IMR-90 (cell line): Measurements from ENCODE around the gene CABP1. TPM values are rescaled to one million over a fixed set of nuclear protein-coding genes. Genes with fewer than 3 reads are reported as not detected.

Experiments
- ATAC-seq: fragments of 200-7000 bp; cut with Tn5 transposase; 2 replicates; pipeline ENCODE4 v1.9.1; 2020; ENCODE audit warnings: low read depth, mild to moderate bottlenecking, moderate library complexity
- BruUV-seq: library from RNA; stranded (reverse); fragments of 400-500 nt; replicated peaks from 2 replicates; lab custom pipeline; 2021; lab: Mats Ljungman, UMichigan
- CTCF ChIA-PET: fragments of 300-600 bp; formaldehyde crosslinking; extraction: SDS; loops from one replicate; lab custom pipeline; 2021; ENCODE audit warnings: antibody characterized with exemption; lab: Yijun Ruan, JAX
- POLR2A ChIA-PET: fragments of 300-600 bp; sonication (Branson Sonifier 250); formaldehyde crosslinking; loops from one replicate; lab custom pipeline; 2022; ENCODE audit warnings: antibody characterized with exemption; ENCODE audit not compliant: unreplicated experiment; lab: Charles Lee
- DNase-seq: peaks from one replicate; pipeline ENCODE4 v3.0.0; 2013
- H2AFZ ChIP-seq: replicated peaks from 2 replicates; pipeline ENCODE3; 2013; ENCODE audit warnings: low read length, mild to moderate bottlenecking; ENCODE audit not compliant: poor library complexity
- H2AK5ac ChIP-seq: 2 replicates; pipeline ENCODE4 v1.6.1; 2013; ENCODE audit warnings: low read depth, low read length, inconsistent platforms
- H2AK9ac ChIP-seq: replicated peaks from 2 replicates; pipeline ENCODE3; 2013; ENCODE audit warnings: mild to moderate bottlenecking, low read depth, low read length, moderate library complexity; ENCODE audit not compliant: poor library complexity
- H2BK120ac ChIP-seq: 2 replicates; pipeline ENCODE4 v1.6.1; 2013; ENCODE audit warnings: low read depth, low read length, inconsistent platforms
- H2BK15ac ChIP-seq: 3 replicates; pipeline ENCODE4 v1.6.1; 2013; ENCODE audit warnings: low read depth, low read length, inconsistent platforms
- H2BK20ac ChIP-seq: 2 replicates; pipeline ENCODE4 v1.6.1; 2013; ENCODE audit warnings: low read depth, mild to moderate bottlenecking, inconsistent platforms, low read length, moderate library complexity
- H2BK5ac ChIP-seq: 2 replicates; pipeline ENCODE4 v1.6.1; 2013; ENCODE audit warnings: mild to moderate bottlenecking, low read depth, low read length, inconsistent platforms; ENCODE audit not compliant: poor library complexity, severe bottlenecking
- H3K14ac ChIP-seq: replicated peaks from 2 replicates; pipeline ENCODE4 v1.6.1; 2013; ENCODE audit warnings: low read depth, low read length, inconsistent platforms
- H3K18ac ChIP-seq: 2 replicates; pipeline ENCODE4 v1.6.1; 2013; ENCODE audit warnings: low read depth, low read length, control low read depth
- H3K23ac ChIP-seq: 2 replicates; pipeline ENCODE4 v1.6.1; 2013; ENCODE audit warnings: low read depth, low read length, inconsistent platforms
- H3K27ac ChIP-seq: 2 replicates; pipeline ENCODE4 v1.5.1; 2013; ENCODE audit warnings: mild to moderate bottlenecking, control low read depth, low read length; ENCODE audit not compliant: insufficient read depth
- H3K27me3 ChIP-seq: 2 replicates; pipeline ENCODE4 v1.6.1; 2013; ENCODE audit warnings: low read length; ENCODE audit not compliant: control insufficient read depth, insufficient read depth
- H3K36me3 ChIP-seq: 2 replicates; pipeline ENCODE4 v1.6.1; 2013; ENCODE audit warnings: low read length, mixed read lengths; ENCODE audit not compliant: control insufficient read depth, insufficient read depth
- H3K4ac ChIP-seq: 2 replicates; pipeline ENCODE4 v1.6.1; 2013; ENCODE audit warnings: low read depth, low read length, inconsistent platforms
- H3K4me1 ChIP-seq: 2 replicates; pipeline ENCODE4 v1.6.1; 2013; ENCODE audit warnings: low read length, mixed read lengths; ENCODE audit not compliant: control insufficient read depth, insufficient read depth
- H3K4me2 ChIP-seq: 2 replicates; pipeline ENCODE4 v1.6.1; 2013; ENCODE audit warnings: low read depth, mild to moderate bottlenecking, control low read depth, low read length, moderate library complexity
- H3K4me3 ChIP-seq: 2 replicates; pipeline ENCODE4 v1.5.1; 2013; ENCODE audit warnings: low read depth, mild to moderate bottlenecking, control low read depth, low read length, moderate library complexity; ENCODE audit not compliant: insufficient read depth
- H3K56ac ChIP-seq: 2 replicates; pipeline ENCODE4 v1.6.1; 2013; ENCODE audit warnings: low read length, inconsistent platforms; ENCODE audit not compliant: insufficient read depth; ENCODE audit errors: extremely low read depth
- H3K79me1 ChIP-seq, 2 experiments: 2 replicates each; pipeline ENCODE4 v1.6.1; 2013; ENCODE audit warnings: low read length in 2 of 2, inconsistent platforms in 1 of 2, low read depth in 1 of 2
- H3K9ac ChIP-seq: 2 replicates; pipeline ENCODE4 v1.6.1; 2013; ENCODE audit warnings: low read depth, low read length, control low read depth
- H3K9me1 ChIP-seq: 2 replicates; pipeline ENCODE4 v1.6.1; 2013; ENCODE audit warnings: low read length, inconsistent platforms; ENCODE audit not compliant: insufficient read depth
- H3K9me3 ChIP-seq: 2 replicates; pipeline ENCODE4 v1.6.1; 2013; ENCODE audit warnings: low read length; ENCODE audit not compliant: control insufficient read depth, insufficient read depth
- H4K20me1 ChIP-seq: 2 replicates; pipeline ENCODE4 v1.6.1; 2013; ENCODE audit warnings: low read length, inconsistent platforms; ENCODE audit not compliant: insufficient read depth
- H4K5ac ChIP-seq: 2 replicates; pipeline ENCODE4 v1.6.1; 2013; ENCODE audit warnings: mild to moderate bottlenecking, low read depth, low read length, control low read depth
- H4K8ac ChIP-seq, 2 experiments: 2 replicates each; pipeline ENCODE4 v1.6.1; 2013; ENCODE audit warnings: low read depth in 2 of 2, low read length in 2 of 2, control low read depth in 1 of 2, inconsistent platforms in 1 of 2
- H4K91ac ChIP-seq: 2 replicates; pipeline ENCODE4 v1.6.1; 2013; ENCODE audit warnings: low read depth, low read length, inconsistent platforms; ENCODE audit not compliant: insufficient read depth
- FOS ChIP-seq: fragments of 150-350 bp; IDR thresholded peaks from 2 replicates; pipeline ENCODE4 v1.6.1; 2016; ENCODE audit warnings: low read depth, low read length
- RAD21 ChIP-seq: IDR thresholded peaks from 2 replicates; pipeline ENCODE4 v1.6.1; 2012; ENCODE audit warnings: low read length, improper control_type of control experiment
- WGBS, 2 experiments: methylation state at CpG; one replicate each; pipeline versions ENCODE4 v1.1.5 to v1.1.7; 2013; ENCODE audit warnings: missing lambda C conversion rate in 2 of 2; ENCODE audit not compliant: insufficient read length in 1 of 2; ENCODE audit errors: extremely low coverage in 2 of 2; 5-methylcytosine and 5-hydroxymethylcytosine counted together
- dilution Hi-C: fragments of 300-500 bp; cut with HindIII; formaldehyde crosslinking; loops from one replicate; pipeline ENCODE4 v1.14.3; 2018; ENCODE audit warnings: low sequenced_read_pairs; ENCODE audit not compliant: unreplicated experiment
- in situ Hi-C: fragments of 300-500 bp; cut with MboI; formaldehyde crosslinking; loops from 3 replicates; pipeline ENCODE4 v1.14.3; 2019; ENCODE audit warnings: low sequenced_read_pairs, inconsistent platforms, mixed read lengths
- intact Hi-C: fragments of 100-400 bp; cut with micrococcal nuclease; formaldehyde crosslinking; loops from 2 replicates; pipeline ENCODE4 v1.10.0; 2022
- polyA plus RNA-seq, 3 experiments: library from polyadenylated mRNA; depleted of rRNA; stranded (reverse); fragments of >200 nt; gene quantifications; 2 replicates each; pipeline ENCODE4 v1.2.3, GENCODE V29; 2012; ENCODE audit warnings: low replicate concordance in 1 of 3
- total RNA-seq: library from RNA; depleted of rRNA; stranded (reverse); fragments of >200 nt; gene quantifications from 2 replicates; pipeline ENCODE4 v1.2.3, GENCODE V29; 2012

CABP1 gene
- total and polyA plus RNA-seq, 2 of the 4 experiments (the other 2 are of a cell fraction): 0.54 to 1.1 TPM

- ATAC-seq: no peak
- Histone ChIP-seq H3K9me3 (no peaks in the 10 kb centered on the region), H2AFZ (no peak overlapping the region), H2AK5ac (no peak overlapping the region), H4K8ac (no peak overlapping the region), H3K27me3 (peaks cover 13% of the 10 kb centered on the region), H3K36me3 (no peaks in the 10 kb centered on the region), H3K9me1 (no peaks in the 10 kb centered on the region), H3K4me3 (no peak overlapping the region), H2BK5ac (no peak overlapping the region), H3K4ac (no peak overlapping the region), H3K23ac (no peak overlapping the region), H4K20me1 (no peaks in the 10 kb centered on the region), H2BK15ac (no peak overlapping the region), H2BK120ac (no peak overlapping the region), H2BK20ac (no peak overlapping the region), H3K56ac (no peak overlapping the region), H3K79me1 (no peaks in the 10 kb centered on the region), H3K9ac (no peak overlapping the region), H4K91ac (no peak overlapping the region), H4K5ac (no peak overlapping the region), H3K18ac (no peak overlapping the region), H3K4me2 (no peak overlapping the region), H3K4me1 (no peaks in the 10 kb centered on the region), H3K27ac (no peak overlapping the region), H3K14ac (no peak overlapping the region), H2AK9ac (no peak overlapping the region)
- BruUV-seq: no TSS peak
- CTCF ChIA-PET: no interaction called here
- TF ChIP-seq RAD21 (no peak), FOS (no peak)
- WGBS, 2 experiments: 84% methylated on average over 5 of the region's 5 CpGs; no CpG with 5 or more reads in 1 of the 2 experiments
- dilution Hi-C loops (no loop called here), intact Hi-C loops (loop anchor here (1.0 kb wide), 1 partner anchor 29 kb away; no protein-coding TSS in a partner anchor), in situ Hi-C loops (no loop called here)
- DNase-seq: no peak
- POLR2A ChIA-PET: no interaction called here
Observed at GRCh38 chr12:120670667-120671066, 30.2 kb downstream of the CABP1 start.
